ENCODE data around the gene INO80.

INO80 gene

GRCh38 chr15:40984964-40985363 is 131.1 kb downstream of the INO80 start:
- peaks cover 74% of the 10 kb centered on the region for H3K36me3 ChIP-seq
- no peak for TF ChIP-seq CTCF (IDR thresholded peaks at IDR 0.05; ENCODE audit: low read depth, low read length)
- no peaks in the 10 kb centered on the region for H3K9me3 ChIP-seq (ENCODE audit: severe bottlenecking)
- DNase-seq: no peak
- no peaks in the 10 kb centered on the region for H3K27me3 ChIP-seq (ENCODE audit: insufficient read depth, low read depth, severe bottlenecking)
- H3K27ac ChIP-seq: no peak overlapping the region
- H3K4me3 ChIP-seq (ENCODE audit: low read depth, low read length): no peak overlapping the region

- Histone ChIP-seq H3K27ac (no peak overlapping the region), H3K9me3 (ENCODE audit: severe bottlenecking) (no peaks in the 10 kb centered on the region), H3K27me3 (ENCODE audit: insufficient read depth, low read depth, severe bottlenecking) (no peaks in the 10 kb centered on the region), H3K36me3 (peaks cover 80% of the 10 kb centered on the region), H3K4me3 (ENCODE audit: low read depth, low read length) (no peak overlapping the region)
- TF ChIP-seq CTCF (IDR thresholded peaks at IDR 0.05; ENCODE audit: low read depth, low read length): no peak
- no peak for DNase-seq
These were observed 131.7 kb downstream of the INO80 start for GRCh38 chr15:40984406-40984805.

GRCh38 chr15:40982855-40983254 is 133.2 kb downstream of the INO80 start:
- Histone ChIP-seq H3K27me3 (ENCODE audit: insufficient read depth, low read depth, severe bottlenecking) (no peaks in the 10 kb centered on the region), H3K36me3 (peaks cover 87% of the 10 kb centered on the region), H3K27ac (no peak overlapping the region), H3K9me3 (ENCODE audit: severe bottlenecking) (no peaks in the 10 kb centered on the region), H3K4me3 (ENCODE audit: low read depth, low read length) (no peak overlapping the region)
- TF ChIP-seq CTCF (IDR thresholded peaks at IDR 0.05; ENCODE audit: low read depth, low read length): no peak
- DNase-seq: no peak

DNA sequence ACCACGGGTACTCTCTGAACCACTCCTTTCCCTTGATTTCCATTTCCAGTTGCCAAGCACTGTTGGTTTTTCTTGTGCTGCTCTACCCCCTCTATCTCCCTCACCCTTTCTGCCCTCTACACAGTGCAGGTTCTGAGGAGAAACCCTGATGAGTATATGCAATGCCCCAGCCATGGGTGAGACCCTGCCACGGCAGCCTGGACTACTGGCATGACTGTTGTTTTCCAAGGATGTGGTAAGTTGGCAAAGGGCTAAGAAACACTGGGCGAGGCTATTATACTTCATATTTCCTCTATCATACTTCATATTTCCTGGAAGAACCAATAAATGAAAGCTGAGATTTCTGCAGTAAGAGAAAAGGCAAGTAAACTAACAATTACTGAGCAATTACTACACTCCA is 134.9 kb downstream of the INO80 start:
- no peak for DNase-seq
- no peaks in the 10 kb centered on the region for H3K27me3 ChIP-seq (ENCODE audit: insufficient read depth, low read depth, severe bottlenecking)
- no peak overlapping the region for H3K4me3 ChIP-seq (ENCODE audit: low read depth, low read length)
- no peak overlapping the region for H3K27ac ChIP-seq
- H3K36me3 ChIP-seq: peaks cover 82% of the 10 kb centered on the region
- no peaks in the 10 kb centered on the region for H3K9me3 ChIP-seq (ENCODE audit: severe bottlenecking)
- TF ChIP-seq CTCF (IDR thresholded peaks at IDR 0.05; ENCODE audit: low read depth, low read length): no peak

DNA sequence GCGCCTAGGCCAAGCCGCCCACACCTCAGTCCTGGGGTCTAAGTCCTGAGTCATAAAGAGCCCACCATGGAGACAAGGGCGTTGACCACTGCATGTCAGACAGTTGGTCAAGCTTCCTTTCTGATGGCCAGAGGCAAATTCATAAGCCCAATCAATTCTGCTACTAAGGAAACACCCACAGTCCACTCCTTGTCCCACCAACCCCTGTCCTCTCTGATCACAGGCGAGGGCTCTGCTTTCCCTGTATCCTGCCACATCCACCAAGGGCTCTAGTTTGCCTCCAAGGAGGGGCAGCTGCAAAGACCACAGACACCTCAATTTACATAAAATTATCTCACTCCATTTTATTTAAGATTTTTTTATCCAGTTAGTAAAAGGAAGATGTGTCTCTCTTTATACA is 137.5 kb downstream of the INO80 start:
- Histone ChIP-seq H3K4me3 (ENCODE audit: low read depth, low read length) (no peak overlapping the region), H3K9me3 (ENCODE audit: severe bottlenecking) (no peaks in the 10 kb centered on the region), H3K27ac (no peak overlapping the region), H3K36me3 (peaks cover 58% of the 10 kb centered on the region), H3K27me3 (ENCODE audit: insufficient read depth, low read depth, severe bottlenecking) (no peaks in the 10 kb centered on the region)
- no peak for DNase-seq
- no peak for TF ChIP-seq CTCF (IDR thresholded peaks at IDR 0.05; ENCODE audit: low read depth, low read length)

GRCh38 chr15:40978141-40978540 is 137.9 kb downstream of the INO80 start:
- Histone ChIP-seq H3K36me3 (peaks cover 54% of the 10 kb centered on the region), H3K9me3 (ENCODE audit: severe bottlenecking) (no peaks in the 10 kb centered on the region), H3K4me3 (ENCODE audit: low read depth, low read length) (no peak overlapping the region), H3K27ac (no peak overlapping the region), H3K27me3 (ENCODE audit: insufficient read depth, low read depth, severe bottlenecking) (no peaks in the 10 kb centered on the region)
- no peak for DNase-seq
- TF ChIP-seq CTCF (IDR thresholded peaks at IDR 0.05; ENCODE audit: low read depth, low read length): no peak
